Neural progenitor cell (in vitro differentiated cells): ENCODE data around the gene NEXN. TPM values are rescaled to one million over a fixed set of nuclear protein-coding genes. Genes with fewer than 3 reads are reported as not detected.
A peak's percentile ranks its signal among the peaks of the same experiment; 100 is the strongest.

Experiments
- DNase-seq: peaks from one replicate; pipeline ENCODE4 v3.0.0-alpha.2; 2016; ENCODE audit warnings: low spot score
- H2AFZ ChIP-seq: fragments of 200-600 bp; sonication (generic); replicated peaks from 2 replicates; pipeline ENCODE4 v1.6.1; 2016; ENCODE audit warnings: antibody characterized with exemption
- H3F3A ChIP-seq: fragments of 200-600 bp; sonication (generic); 2 replicates; pipeline ENCODE4 v1.6.1; 2016; ENCODE audit warnings: antibody characterized with exemption, low read depth
- H3K27ac ChIP-seq: fragments of 200-600 bp; sonication (generic); 2 replicates; pipeline ENCODE4 v1.5.1; 2016; ENCODE audit warnings: mild to moderate bottlenecking
- H3K27me3 ChIP-seq: fragments of 200-600 bp; sonication (generic); 2 replicates; pipeline ENCODE4 v1.6.1; 2016; ENCODE audit warnings: mild to moderate bottlenecking, moderate library complexity
- H3K36me3 ChIP-seq: fragments of 200-600 bp; sonication (generic); 2 replicates; pipeline ENCODE4 v1.5.1; 2016
- H3K4me1 ChIP-seq: fragments of 200-600 bp; sonication (generic); 2 replicates; pipeline ENCODE4 v1.6.1; 2016; ENCODE audit warnings: mixed run types
- H3K4me2 ChIP-seq: fragments of 200-600 bp; sonication (generic); 2 replicates; pipeline ENCODE4 v1.6.1; 2016
- H3K4me3 ChIP-seq: fragments of 200-600 bp; sonication (generic); 2 replicates; pipeline ENCODE4 v1.5.1; 2016
- H3K79me2 ChIP-seq: fragments of 200-600 bp; sonication (generic); 2 replicates; pipeline ENCODE4 v1.6.1; 2016; ENCODE audit warnings: low read depth
- H3K9ac ChIP-seq: fragments of 200-600 bp; sonication (generic); 2 replicates; pipeline ENCODE4 v1.6.1; 2016
- H3K9me3 ChIP-seq: fragments of 200-600 bp; sonication (generic); 2 replicates; pipeline ENCODE4 v1.5.1; 2016; ENCODE audit warnings: low read depth
- H4K20me1 ChIP-seq: fragments of 200-600 bp; sonication (generic); 2 replicates; pipeline ENCODE4 v1.6.1; 2016; ENCODE audit warnings: low read depth
- H3K27ac Mint-ChIP-seq: 3 replicates; pipeline ENCODE4 v1.8.0; 2021; ENCODE audit warnings: mixed read lengths
- H3K27me3 Mint-ChIP-seq: 2 replicates; pipeline ENCODE4 v1.8.0; 2022; ENCODE audit warnings: low read depth, mild to moderate bottlenecking, inconsistent platforms, moderate library complexity, mixed read lengths; ENCODE audit not compliant: insufficient read depth
- H3K36me3 Mint-ChIP-seq: 3 replicates; pipeline ENCODE4 v1.8.0; 2021; ENCODE audit warnings: mixed read lengths
- H3K4me1 Mint-ChIP-seq: 3 replicates; pipeline ENCODE4 v1.8.0; 2021; ENCODE audit warnings: mixed read lengths
- H3K4me3 Mint-ChIP-seq: 3 replicates; pipeline ENCODE4 v1.8.0; 2021; ENCODE audit warnings: mild to moderate bottlenecking, moderate library complexity, mixed read lengths
- H3K9me3 Mint-ChIP-seq: 3 replicates; pipeline ENCODE4 v1.8.0; 2020; ENCODE audit warnings: mixed read lengths
- EZH2 ChIP-seq: fragments of 200-600 bp; sonication (generic); IDR thresholded peaks from 2 replicates; pipeline ENCODE4 v1.6.1; 2017; ENCODE audit warnings: antibody characterized with exemption, mild to moderate bottlenecking, moderate library complexity
- EZH2phosphoT487 ChIP-seq: fragments of 200-600 bp; sonication (generic); IDR thresholded peaks from 2 replicates; pipeline ENCODE4 v1.6.1; 2017; ENCODE audit warnings: antibody characterized with exemption
- total RNA-seq: library from RNA; depleted of rRNA; stranded (reverse); fragments of >200 nt; gene quantifications from 2 replicates; pipeline ENCODE4 v1.2.3, GENCODE V29; 2015; ENCODE audit warnings: low replicate concordance
- TF ChIP-seq, protein P1 (sequence below): fragments of 200-600 bp; sonication (generic); IDR thresholded peaks from 2 replicates; pipeline ENCODE4 v1.5.1; 2017; ENCODE audit warnings: antibody characterized with exemption, mild to moderate bottlenecking

Gene NEXN
- total RNA-seq, 1 donor from 2014 or later: 2.0 TPM

DNA sequence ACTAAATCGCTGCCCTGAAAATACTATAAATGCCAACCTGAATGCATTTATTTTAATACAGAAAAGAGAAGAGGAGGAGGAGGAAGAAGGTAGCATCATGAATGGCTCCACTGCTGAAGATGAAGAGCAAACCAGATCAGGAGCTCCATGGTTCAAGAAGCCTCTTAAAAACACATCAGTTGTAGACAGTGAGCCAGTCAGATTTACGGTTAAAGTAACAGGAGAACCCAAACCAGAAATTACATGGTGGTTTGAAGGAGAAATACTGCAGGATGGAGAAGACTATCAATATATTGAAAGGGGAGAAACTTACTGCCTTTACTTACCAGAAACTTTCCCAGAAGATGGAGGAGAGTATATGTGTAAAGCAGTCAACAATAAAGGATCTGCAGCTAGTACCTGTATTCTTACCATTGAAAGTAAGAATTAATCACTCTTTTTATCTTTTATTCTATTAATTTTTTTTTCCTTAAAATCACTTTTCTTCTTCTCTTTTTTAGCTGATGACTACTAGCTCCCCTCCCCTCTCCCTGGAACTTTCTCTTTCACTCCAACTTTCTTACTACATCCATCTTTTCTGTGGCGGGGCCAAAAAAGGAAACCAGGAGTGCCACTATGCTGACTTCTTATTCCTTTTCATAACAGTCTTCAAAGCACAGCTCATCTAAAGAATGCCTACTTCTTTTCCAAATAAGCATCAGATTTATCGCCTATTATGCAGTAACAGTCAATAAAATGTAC, 54.1 kb downstream of the NEXN start:
- H3K4me3 ChIP-seq: no peak overlapping the region
- TF ChIP-seq, protein P1, sequence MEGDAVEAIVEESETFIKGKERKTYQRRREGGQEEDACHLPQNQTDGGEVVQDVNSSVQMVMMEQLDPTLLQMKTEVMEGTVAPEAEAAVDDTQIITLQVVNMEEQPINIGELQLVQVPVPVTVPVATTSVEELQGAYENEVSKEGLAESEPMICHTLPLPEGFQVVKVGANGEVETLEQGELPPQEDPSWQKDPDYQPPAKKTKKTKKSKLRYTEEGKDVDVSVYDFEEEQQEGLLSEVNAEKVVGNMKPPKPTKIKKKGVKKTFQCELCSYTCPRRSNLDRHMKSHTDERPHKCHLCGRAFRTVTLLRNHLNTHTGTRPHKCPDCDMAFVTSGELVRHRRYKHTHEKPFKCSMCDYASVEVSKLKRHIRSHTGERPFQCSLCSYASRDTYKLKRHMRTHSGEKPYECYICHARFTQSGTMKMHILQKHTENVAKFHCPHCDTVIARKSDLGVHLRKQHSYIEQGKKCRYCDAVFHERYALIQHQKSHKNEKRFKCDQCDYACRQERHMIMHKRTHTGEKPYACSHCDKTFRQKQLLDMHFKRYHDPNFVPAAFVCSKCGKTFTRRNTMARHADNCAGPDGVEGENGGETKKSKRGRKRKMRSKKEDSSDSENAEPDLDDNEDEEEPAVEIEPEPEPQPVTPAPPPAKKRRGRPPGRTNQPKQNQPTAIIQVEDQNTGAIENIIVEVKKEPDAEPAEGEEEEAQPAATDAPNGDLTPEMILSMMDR: no peak
- TF ChIP-seq EZH2: no peak
- no peak for TF ChIP-seq EZH2phosphoT487
- no peak overlapping the region for H3K27ac Mint-ChIP-seq
- no peaks in the 10 kb centered on the region for H3K27me3 ChIP-seq
- peaks cover 23% of the 10 kb centered on the region for H3K36me3 Mint-ChIP-seq
- H3K9ac ChIP-seq: no peak overlapping the region
- H3K36me3 ChIP-seq: peaks cover 40% of the 10 kb centered on the region
- peaks cover 79% of the 10 kb centered on the region for H3F3A ChIP-seq
- peaks cover 17% of the 10 kb centered on the region for H4K20me1 ChIP-seq
- H2AFZ ChIP-seq: no peak overlapping the region
- no peaks in the 10 kb centered on the region for H3K27me3 Mint-ChIP-seq
- H3K4me2 ChIP-seq: no peak overlapping the region
- H3K9me3 ChIP-seq: no peaks in the 10 kb centered on the region
- H3K9me3 Mint-ChIP-seq: no peaks in the 10 kb centered on the region
- DNase-seq: no peak
- no peak overlapping the region for H3K4me3 Mint-ChIP-seq
- peak overlapping the region; percentile 44 for H3K27ac ChIP-seq
- H3K79me2 ChIP-seq: peaks cover 3% of the 10 kb centered on the region
- H3K4me1 Mint-ChIP-seq: no peaks in the 10 kb centered on the region
- no peaks in the 10 kb centered on the region for H3K4me1 ChIP-seq

DNA sequence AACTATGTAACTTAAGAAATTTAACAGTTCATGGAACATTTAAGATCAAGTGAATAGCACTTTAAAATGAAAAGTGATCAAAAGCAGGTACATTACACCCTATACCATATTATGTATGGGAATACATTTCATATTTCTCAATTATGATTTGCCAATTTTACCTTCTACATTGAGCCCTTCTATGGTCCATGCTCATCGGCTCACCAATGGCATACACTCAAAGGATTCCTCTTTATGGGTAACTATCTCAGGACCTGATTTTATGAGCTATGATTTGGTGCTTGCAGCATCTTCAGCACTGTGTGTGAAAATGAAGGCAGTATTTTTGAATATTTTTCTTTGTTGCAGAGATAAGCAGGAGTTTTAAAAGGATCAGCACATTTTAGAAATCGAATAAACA, 56.9 kb downstream of the NEXN start:
- H3K9me3 Mint-ChIP-seq: no peaks in the 10 kb centered on the region
- H3K4me1 Mint-ChIP-seq: no peaks in the 10 kb centered on the region
- no peaks in the 10 kb centered on the region for H3K27me3 Mint-ChIP-seq
- H3K27ac Mint-ChIP-seq: no peak overlapping the region
- TF ChIP-seq EZH2phosphoT487 (no peak), EZH2 (no peak)
- TF ChIP-seq, protein P1: no peak
- Histone ChIP-seq H3K4me3 (no peak overlapping the region), H3K9ac (no peak overlapping the region), H3K4me2 (no peak overlapping the region), H2AFZ (no peak overlapping the region), H3K27me3 (no peaks in the 10 kb centered on the region), H3F3A (peaks cover 91% of the 10 kb centered on the region), H3K27ac (peak overlapping the region; percentile 27), H3K9me3 (no peaks in the 10 kb centered on the region), H3K4me1 (peaks cover 8% of the 10 kb centered on the region), H3K79me2 (peaks cover 29% of the 10 kb centered on the region), H3K36me3 (peaks cover 60% of the 10 kb centered on the region), H4K20me1 (peaks cover 44% of the 10 kb centered on the region)
- H3K36me3 Mint-ChIP-seq: peaks cover 30% of the 10 kb centered on the region
- no peak overlapping the region for H3K4me3 Mint-ChIP-seq
- DNase-seq: no peak

DNA sequence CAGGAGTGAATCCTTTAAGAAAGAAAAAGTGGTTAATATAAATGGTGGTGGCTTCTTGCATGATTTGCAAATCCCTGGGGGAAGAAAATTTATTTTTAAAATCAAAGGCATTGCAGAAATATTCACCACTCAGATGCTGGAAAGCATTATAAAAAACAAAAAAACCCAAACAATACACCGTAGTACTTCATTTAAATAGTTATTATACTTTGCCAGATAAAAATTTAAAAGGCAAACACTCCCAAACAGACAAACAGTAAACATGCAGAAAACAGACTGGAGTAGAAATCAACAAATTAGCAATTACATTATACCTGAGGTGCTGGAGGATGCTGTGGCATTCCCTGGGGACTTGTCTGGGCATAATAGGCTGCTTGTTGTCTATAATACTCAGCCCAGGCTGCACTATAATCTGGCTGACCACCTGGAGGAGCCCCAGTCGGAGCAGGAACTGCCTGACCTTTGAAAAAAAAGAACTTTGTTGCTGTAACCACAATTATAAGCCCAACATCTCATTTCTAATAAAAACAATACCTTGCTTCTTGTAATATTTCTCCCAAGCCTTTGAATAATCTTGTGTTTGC, 60.5 kb downstream of the NEXN start:
- no peak overlapping the region for H3K27ac Mint-ChIP-seq
- H3K4me3 ChIP-seq: no peak overlapping the region
- no peak overlapping the region for H3K9ac ChIP-seq
- H3K9me3 Mint-ChIP-seq: no peaks in the 10 kb centered on the region
- no peak for TF ChIP-seq EZH2phosphoT487
- TF ChIP-seq, protein P1: peak; percentile 27
- H3K36me3 ChIP-seq: peaks cover 75% of the 10 kb centered on the region
- peaks cover 30% of the 10 kb centered on the region for H3K36me3 Mint-ChIP-seq
- no peak overlapping the region for H2AFZ ChIP-seq
- no peak overlapping the region for H3K4me2 ChIP-seq
- H3K27me3 Mint-ChIP-seq: no peaks in the 10 kb centered on the region
- peaks cover 8% of the 10 kb centered on the region for H3K4me1 ChIP-seq
- H3K9me3 ChIP-seq: no peaks in the 10 kb centered on the region
- no peaks in the 10 kb centered on the region for H3K4me1 Mint-ChIP-seq
- DNase-seq: peak; percentile 32
- H3K79me2 ChIP-seq: peaks cover 50% of the 10 kb centered on the region
- no peak overlapping the region for H3K4me3 Mint-ChIP-seq
- H3K27me3 ChIP-seq: no peaks in the 10 kb centered on the region
- H4K20me1 ChIP-seq: peaks cover 53% of the 10 kb centered on the region
- H3F3A ChIP-seq: peaks cover 77% of the 10 kb centered on the region
- H3K27ac ChIP-seq: peak overlapping the region; percentile 42
